Ishikawa (cell line): ENCODE results near the gene CTU1.

ENCODE experiments used
- CEBPB ChIP-seq: IDR thresholded peaks from 2 replicates; pipeline ENCODE4 v1.6.1; 2012
- CREB1 ChIP-seq: IDR thresholded peaks from 2 replicates; pipeline ENCODE4 v1.6.1; 2012; ENCODE audit warnings: low read depth
- EGR1 ChIP-seq: IDR thresholded peaks from 2 replicates; pipeline ENCODE4 v1.6.1; 2012
- EP300 ChIP-seq: IDR thresholded peaks from 2 replicates; pipeline ENCODE4 v1.6.1; 2012; ENCODE audit warnings: borderline replicate concordance
- FOXM1 ChIP-seq: IDR thresholded peaks from 2 replicates; pipeline ENCODE4 v1.6.1; 2012; ENCODE audit warnings: low read depth, borderline replicate concordance
- MAX ChIP-seq: IDR thresholded peaks from 2 replicates; pipeline ENCODE4 v1.6.1; 2012
- NFIC ChIP-seq: IDR thresholded peaks from 2 replicates; pipeline ENCODE4 v1.6.1; 2012
- RAD21 ChIP-seq: IDR thresholded peaks from 2 replicates; pipeline ENCODE4 v1.6.1; 2012; ENCODE audit warnings: low read depth
- REST ChIP-seq: IDR thresholded peaks from 2 replicates; pipeline ENCODE4 v1.6.1; 2012; ENCODE audit warnings: low read depth, mild to moderate bottlenecking
- TAF1 ChIP-seq: IDR thresholded peaks from 2 replicates; pipeline ENCODE4 v1.6.1; 2012; ENCODE audit warnings: low read depth, mild to moderate bottlenecking
- TCF12 ChIP-seq: IDR thresholded peaks from 2 replicates; pipeline ENCODE4 v1.6.1; 2012; ENCODE audit warnings: low read depth
- TEAD4 ChIP-seq: IDR thresholded peaks from 2 replicates; pipeline ENCODE4 v1.6.1; 2012
- YY1 ChIP-seq: IDR thresholded peaks from 2 replicates; pipeline ENCODE4 v1.6.1; 2012; ENCODE audit warnings: low read depth
- ZBTB7A ChIP-seq: IDR thresholded peaks from 2 replicates; pipeline ENCODE4 v1.6.1; 2012; ENCODE audit warnings: low read depth
- TF ChIP-seq, protein P1 (sequence below): IDR thresholded peaks from 2 replicates; pipeline ENCODE4 v1.6.1; 2012

Gene CTU1

DNA sequence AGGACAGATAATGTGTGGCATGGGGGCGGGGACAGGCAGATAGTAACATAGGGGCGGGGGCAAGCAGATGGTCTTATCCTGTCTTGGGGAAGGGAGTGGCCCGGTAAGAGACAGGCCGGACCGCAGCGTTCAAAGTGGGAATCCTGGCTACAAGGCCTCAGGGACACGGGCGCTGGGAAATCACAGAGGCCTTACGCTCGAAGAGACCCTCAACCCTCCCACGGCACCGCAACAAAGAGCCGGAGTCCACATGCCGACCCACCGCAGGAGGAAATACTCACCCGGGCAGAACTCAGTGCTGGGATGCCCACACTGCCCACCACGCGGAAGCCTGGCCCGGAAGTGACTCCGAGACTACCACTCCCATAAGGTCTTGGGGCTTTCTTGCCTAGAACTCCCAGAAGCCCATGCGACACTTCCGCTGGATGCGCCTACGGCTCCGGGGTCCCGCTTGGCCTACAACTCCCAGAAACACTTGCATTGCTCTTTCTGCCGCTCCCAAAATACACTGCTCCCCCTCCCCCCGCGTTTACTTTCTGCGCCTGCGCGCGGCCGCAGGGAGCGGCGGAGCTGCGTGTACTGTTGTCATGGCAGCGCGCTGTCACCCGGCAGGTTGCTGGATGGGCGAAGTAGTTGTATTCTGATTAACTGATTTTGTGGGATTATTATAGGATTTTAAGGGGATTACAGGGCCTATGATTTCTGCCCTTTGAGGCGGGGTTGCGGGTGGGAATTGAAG, at the start of gene CTU1:
CTU1 (minus strand) TSS at position 344 of the 739 bp plus-strand sequence. CDS start 3,840 bp downstream, outside the sequence.
- peak; percentile 47; the same call in 1 of the 2 replicates for TF ChIP-seq FOXM1
- TF ChIP-seq CEBPB: no peak
- no peak for TF ChIP-seq EGR1
- peak; percentile 58 for TF ChIP-seq YY1
- no peak for TF ChIP-seq TEAD4
- TF ChIP-seq ZBTB7A: 0 out of 2 replicates have a peak, but pooled peaks have one; percentile 44
- TF ChIP-seq TCF12: peak; percentile 70
- no peak for TF ChIP-seq REST
- TF ChIP-seq MAX: peak; percentile 82
- TF ChIP-seq, protein P1, sequence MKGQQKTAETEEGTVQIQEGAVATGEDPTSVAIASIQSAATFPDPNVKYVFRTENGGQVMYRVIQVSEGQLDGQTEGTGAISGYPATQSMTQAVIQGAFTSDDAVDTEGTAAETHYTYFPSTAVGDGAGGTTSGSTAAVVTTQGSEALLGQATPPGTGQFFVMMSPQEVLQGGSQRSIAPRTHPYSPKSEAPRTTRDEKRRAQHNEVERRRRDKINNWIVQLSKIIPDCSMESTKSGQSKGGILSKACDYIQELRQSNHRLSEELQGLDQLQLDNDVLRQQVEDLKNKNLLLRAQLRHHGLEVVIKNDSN: peak; percentile 46; the same call in 1 of the 2 replicates
- peak; percentile 57; the same call in 1 of the 2 replicates for TF ChIP-seq CREB1
- peak; percentile 27; the same call in 1 of the 2 replicates for TF ChIP-seq EP300
- peak; percentile 52; the same call in 1 of the 2 replicates for TF ChIP-seq TAF1

DNA sequence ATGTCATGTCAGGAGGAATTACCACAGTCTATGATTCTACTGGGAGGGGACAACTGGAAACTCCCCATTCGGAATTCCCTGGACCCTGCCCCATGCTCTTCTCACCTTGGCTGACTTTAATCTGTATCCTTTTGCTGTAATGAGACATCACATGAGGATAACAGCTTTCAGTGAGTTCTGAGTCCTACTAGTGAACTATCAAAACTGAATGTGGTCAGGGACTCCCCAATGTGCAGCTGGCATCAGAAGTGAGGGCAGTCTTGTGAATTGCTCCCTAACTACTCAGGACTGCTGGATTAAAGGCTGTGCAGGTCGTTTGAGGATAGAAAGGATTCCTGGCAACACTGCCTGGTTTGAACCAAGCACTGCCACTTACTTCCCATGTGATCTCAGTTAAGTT, 49.1 kb upstream of the CTU1 start:
- no peak for TF ChIP-seq NFIC
- no peak for TF ChIP-seq RAD21
- TF ChIP-seq TCF12: no peak
- no peak for TF ChIP-seq CEBPB
- no peak for TF ChIP-seq MAX
- TF ChIP-seq, protein P1: no peak
- no peak for TF ChIP-seq ZBTB7A
- no peak for TF ChIP-seq CREB1
- no peak for TF ChIP-seq YY1
- no peak for TF ChIP-seq EP300
- TF ChIP-seq FOXM1: no peak
- no peak for TF ChIP-seq TAF1
- TF ChIP-seq REST: no peak
- no peak for TF ChIP-seq TEAD4
- no peak for TF ChIP-seq EGR1

GRCh38 chr19:51156710-51157109, 48.5 kb upstream of the CTU1 start:
- TF ChIP-seq NFIC: no peak

GRCh38 chr19:51150627-51151026, 42.4 kb upstream of the CTU1 start:
- TF ChIP-seq EP300: no peak
- TF ChIP-seq CEBPB: no peak
- TF ChIP-seq RAD21: no peak
- no peak for TF ChIP-seq TAF1
- TF ChIP-seq YY1: no peak
- TF ChIP-seq TEAD4: no peak
- TF ChIP-seq FOXM1: no peak
- TF ChIP-seq MAX: no peak
- no peak for TF ChIP-seq TCF12
- TF ChIP-seq EGR1: no peak
- no peak for TF ChIP-seq ZBTB7A
- no peak for TF ChIP-seq REST
- TF ChIP-seq NFIC: no peak
- TF ChIP-seq, protein P1: no peak
- TF ChIP-seq CREB1: no peak
